Measurements from ENCODE around the gene ADH4.

GRCh38 chr4:99190336-99190735, 46.2 kb upstream of the ADH4 start:
- TF ChIP-seq GATA2 (IDR thresholded peaks at IDR 0.05; ENCODE audit: low read depth, low read length) (no peak), GATA3 (IDR thresholded peaks at IDR 0.05; ENCODE audit: low read depth, low read length) (no peak)
